Stimulated activated CD8-positive, alpha-beta memory T cell treated with anti-CD3 and anti-CD28 coated beads, Interleukin-4, amount 100 ng/mL, for 1 hour (primary cell): ENCODE results near the gene GOLT1B.

Experiments used
- DNase-seq, 2 donors: peaks; one replicate each; pipeline ENCODE4 v3.0.0-alpha.2; 2020; ENCODE audit warnings: low read depth in 2 of 2, low spot score in 1 of 2

GOLT1B gene

GRCh38 chr12:21562859-21563258 lies 61.3 kb downstream of the GOLT1B start:
- no peak for DNase-seq

GRCh38 chr12:21566223-21566906 lies 64.8 kb downstream of the GOLT1B start:
- no peak for DNase-seq

- no peak for DNase-seq
These were observed 65.4 kb downstream of the GOLT1B start for GRCh38 chr12:21566907-21567394.
